Measurements from ENCODE around the gene KLHDC4.

The KLHDC4 gene

DNA sequence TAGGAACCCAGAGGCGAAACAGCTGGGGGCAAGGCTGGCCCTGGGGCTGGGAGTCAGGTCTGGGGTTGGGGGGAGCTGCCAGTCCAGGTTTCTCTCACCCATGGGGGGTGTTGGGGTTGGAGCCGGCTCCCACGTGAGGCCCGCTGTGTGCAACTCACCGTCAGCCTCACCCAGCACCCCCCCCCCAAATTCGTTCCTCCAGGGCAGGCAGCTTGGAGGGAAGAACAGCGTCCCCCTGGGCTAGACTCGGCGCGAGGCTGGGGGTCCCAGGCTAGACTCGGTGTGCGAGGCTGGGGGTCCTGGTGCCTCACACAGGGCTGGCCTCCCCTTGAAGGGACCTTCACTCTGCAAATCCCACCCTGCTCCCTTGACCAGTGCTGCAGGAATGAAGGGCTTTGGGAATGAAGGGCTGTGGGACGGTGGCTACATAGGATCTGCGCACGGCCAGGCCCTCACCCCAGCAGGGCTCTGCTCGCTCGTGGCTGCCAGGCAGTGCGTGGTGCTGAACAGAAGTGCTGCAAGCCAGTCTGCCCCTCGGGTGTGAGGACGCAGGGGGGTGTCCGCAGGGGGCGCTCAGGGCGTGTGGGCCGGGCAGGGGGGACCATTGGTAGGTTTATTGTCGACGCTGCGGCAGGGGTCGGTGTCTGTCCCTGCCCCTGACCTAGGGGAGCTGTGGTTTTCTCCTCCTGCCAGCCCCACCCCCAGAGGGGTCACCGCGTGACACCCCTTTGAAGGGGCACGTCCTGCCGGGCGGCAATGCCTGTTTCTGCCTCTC lies 74.7 kb downstream of the KLHDC4 start:
- Histone ChIP-seq H3K9me3 (ENCODE audit: severe bottlenecking) (no peaks in the 10 kb centered on the region), H3K27me3 (ENCODE audit: insufficient read depth, low read depth, severe bottlenecking) (no peaks in the 10 kb centered on the region), H3K36me3 (no peaks in the 10 kb centered on the region), H3K27ac (no peak overlapping the region), H3K4me3 (ENCODE audit: low read depth, low read length) (no peak overlapping the region)
- no peak for DNase-seq
- TF ChIP-seq, protein P1, sequence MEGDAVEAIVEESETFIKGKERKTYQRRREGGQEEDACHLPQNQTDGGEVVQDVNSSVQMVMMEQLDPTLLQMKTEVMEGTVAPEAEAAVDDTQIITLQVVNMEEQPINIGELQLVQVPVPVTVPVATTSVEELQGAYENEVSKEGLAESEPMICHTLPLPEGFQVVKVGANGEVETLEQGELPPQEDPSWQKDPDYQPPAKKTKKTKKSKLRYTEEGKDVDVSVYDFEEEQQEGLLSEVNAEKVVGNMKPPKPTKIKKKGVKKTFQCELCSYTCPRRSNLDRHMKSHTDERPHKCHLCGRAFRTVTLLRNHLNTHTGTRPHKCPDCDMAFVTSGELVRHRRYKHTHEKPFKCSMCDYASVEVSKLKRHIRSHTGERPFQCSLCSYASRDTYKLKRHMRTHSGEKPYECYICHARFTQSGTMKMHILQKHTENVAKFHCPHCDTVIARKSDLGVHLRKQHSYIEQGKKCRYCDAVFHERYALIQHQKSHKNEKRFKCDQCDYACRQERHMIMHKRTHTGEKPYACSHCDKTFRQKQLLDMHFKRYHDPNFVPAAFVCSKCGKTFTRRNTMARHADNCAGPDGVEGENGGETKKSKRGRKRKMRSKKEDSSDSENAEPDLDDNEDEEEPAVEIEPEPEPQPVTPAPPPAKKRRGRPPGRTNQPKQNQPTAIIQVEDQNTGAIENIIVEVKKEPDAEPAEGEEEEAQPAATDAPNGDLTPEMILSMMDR (IDR thresholded peaks at IDR 0.05; ENCODE audit: low read depth, low read length), result no peak

DNA sequence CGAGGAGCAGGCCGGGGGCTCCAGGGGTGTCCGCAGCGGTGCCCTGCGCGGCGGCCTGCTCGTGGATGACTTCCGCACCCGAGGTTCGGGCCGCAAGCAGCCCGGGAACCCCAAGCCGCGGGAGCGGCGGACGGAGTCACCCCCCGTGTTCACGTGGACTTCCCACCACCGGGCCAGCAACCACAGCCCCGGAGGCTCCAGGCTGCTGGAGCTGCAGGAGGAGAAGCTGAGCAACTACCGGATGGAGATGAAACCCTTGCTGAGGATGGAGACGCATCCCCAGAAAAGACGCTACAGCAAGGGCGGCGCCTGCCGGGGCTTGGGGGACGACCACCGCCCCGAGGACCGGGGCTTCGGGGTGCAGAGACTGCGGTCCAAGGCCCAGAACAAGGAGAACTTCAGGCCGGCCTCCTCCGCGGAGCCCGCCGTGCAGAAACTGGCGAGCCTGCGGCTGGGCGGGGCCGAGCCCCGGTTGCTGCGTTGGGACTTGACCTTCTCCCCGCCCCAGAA lies 75.8 kb downstream of the KLHDC4 start:
- no peak overlapping the region for H3K27ac ChIP-seq
- TF ChIP-seq, protein P1 (IDR thresholded peaks at IDR 0.05; ENCODE audit: low read depth, low read length), result no peak
- DNase-seq, result no peak
- no peak overlapping the region for H3K4me3 ChIP-seq (ENCODE audit: low read depth, low read length)
- H3K27me3 ChIP-seq (ENCODE audit: insufficient read depth, low read depth, severe bottlenecking), result no peaks in the 10 kb centered on the region
- no peaks in the 10 kb centered on the region for H3K9me3 ChIP-seq (ENCODE audit: severe bottlenecking)
- H3K36me3 ChIP-seq, result no peaks in the 10 kb centered on the region

DNA sequence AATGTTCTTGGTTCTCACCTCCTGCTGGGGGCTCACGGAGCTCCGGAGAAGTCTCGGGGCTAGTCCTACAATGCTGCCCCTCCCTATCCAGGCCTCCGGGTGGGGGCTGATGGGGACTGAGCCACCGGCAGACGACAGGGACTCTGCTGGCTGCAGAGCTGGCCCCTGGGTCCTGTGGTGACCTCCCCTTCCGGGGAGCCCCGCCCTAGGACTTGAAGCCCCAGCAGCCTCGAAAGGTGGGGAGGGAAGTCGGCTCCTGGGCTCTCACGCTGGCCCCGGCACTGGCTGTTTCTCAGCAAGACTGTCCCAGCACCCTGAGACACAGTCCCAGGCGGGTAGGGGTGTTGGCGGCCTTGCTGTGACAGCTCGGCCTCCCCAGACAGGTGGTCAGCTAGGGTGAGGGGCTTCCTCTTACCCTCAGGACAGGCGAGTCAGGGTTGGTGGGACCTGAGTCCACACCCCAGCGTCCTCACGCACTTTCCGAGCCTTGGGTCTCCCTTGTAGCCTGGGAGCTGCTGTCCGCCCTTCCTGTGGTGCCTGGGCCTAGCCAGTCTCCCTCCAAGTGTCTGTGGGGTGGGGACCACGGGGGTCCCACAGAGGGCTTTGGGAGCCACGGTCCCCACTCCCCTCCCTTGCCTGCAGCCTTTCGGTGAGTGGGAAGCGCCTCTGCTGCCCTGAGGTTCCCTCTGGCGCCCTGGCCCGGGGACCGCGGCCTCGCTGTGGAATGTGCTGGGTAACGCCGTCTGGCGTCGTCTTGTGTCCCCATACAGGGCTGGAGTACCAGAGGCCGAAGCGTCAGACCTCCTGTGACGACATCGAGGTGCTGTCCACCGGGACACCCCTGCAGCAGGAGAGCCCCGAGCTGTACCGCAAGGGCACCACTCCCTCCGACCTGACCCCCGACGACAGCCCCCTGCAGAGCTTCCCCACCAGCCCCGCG lies 76.6 kb downstream of the KLHDC4 start:
- Histone ChIP-seq H3K9me3 (ENCODE audit: severe bottlenecking) (no peaks in the 10 kb centered on the region), H3K36me3 (no peaks in the 10 kb centered on the region), H3K27me3 (ENCODE audit: insufficient read depth, low read depth, severe bottlenecking) (no peaks in the 10 kb centered on the region), H3K4me3 (ENCODE audit: low read depth, low read length) (no peak overlapping the region), H3K27ac (no peak overlapping the region)
- no peak for DNase-seq
- TF ChIP-seq, protein P1 (IDR thresholded peaks at IDR 0.05; ENCODE audit: low read depth, low read length), result no peak

DNA sequence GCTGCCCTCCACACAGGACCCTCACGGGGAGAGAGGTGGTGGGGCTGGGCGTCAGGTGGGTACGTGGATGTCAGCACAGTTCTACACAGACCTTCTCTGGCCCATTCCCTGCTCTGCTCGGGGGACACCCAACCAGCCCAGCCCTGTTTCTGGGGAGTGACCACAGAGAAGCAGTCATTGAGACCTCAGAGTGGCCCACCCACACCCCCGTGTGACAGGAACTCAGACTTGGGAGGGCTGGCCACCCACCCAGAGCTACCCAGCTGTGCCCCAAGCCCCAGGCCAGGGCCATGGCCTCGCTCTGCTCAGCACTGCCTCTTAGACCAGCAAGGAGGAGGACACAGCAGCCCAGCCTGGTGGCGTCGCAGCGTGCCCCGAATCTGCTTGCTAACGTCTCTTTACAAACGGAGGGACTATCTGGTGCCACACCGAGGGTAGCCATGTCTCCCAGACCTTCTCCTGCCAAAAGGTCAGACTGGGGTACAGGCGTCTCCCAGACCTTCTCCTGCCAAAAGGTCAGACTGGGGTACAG lies 77.7 kb downstream of the KLHDC4 start:
- Histone ChIP-seq H3K9me3 (ENCODE audit: severe bottlenecking) (no peaks in the 10 kb centered on the region), H3K36me3 (no peaks in the 10 kb centered on the region), H3K27ac (no peak overlapping the region), H3K27me3 (ENCODE audit: insufficient read depth, low read depth, severe bottlenecking) (no peaks in the 10 kb centered on the region), H3K4me3 (ENCODE audit: low read depth, low read length) (no peak overlapping the region)
- no peak for DNase-seq
- TF ChIP-seq, protein P1 (IDR thresholded peaks at IDR 0.05; ENCODE audit: low read depth, low read length), result no peak

DNA sequence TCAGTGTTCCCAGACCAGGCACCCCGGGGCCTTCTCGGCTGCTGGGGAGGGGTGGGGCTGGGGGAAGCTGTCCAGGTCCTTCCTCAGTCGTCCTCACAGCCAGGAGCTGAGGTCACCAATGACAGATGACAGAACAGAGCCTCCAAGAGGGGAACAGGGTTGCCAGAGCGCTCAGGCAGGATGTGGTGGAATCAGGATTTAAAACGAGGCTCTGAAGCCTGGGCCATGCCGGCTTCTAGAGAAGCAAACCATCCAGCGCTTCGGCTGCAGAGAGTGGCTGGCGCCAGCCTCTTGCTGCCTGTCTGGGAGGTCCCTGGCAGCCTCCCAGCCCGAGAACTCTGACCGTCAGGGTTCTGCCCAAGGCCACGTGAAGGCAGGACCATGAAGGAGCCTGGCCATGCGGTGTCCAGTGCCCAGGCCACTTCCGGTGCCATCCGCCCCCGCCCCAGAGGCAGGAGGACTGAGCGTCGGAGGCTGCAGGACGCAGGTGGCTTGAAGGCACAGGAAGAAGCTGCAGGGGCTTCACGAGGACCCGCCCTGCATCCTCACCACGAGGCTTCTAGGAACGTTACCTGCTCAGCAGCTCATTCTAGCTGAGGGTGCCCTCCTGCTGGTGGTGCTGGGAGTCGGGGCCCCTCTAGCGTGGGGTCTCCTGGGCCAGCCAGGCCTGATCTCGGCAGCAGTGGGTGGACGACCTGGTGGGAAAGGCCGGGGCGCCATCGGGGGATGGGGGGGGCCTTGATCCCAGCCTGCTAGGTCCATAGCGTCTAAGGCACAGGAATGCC lies 78.5 kb downstream of the KLHDC4 start:
- Histone ChIP-seq H3K4me3 (ENCODE audit: low read depth, low read length) (no peak overlapping the region), H3K9me3 (ENCODE audit: severe bottlenecking) (no peaks in the 10 kb centered on the region), H3K27me3 (ENCODE audit: insufficient read depth, low read depth, severe bottlenecking) (no peaks in the 10 kb centered on the region), H3K36me3 (no peaks in the 10 kb centered on the region), H3K27ac (no peak overlapping the region)
- TF ChIP-seq, protein P1 (IDR thresholded peaks at IDR 0.05; ENCODE audit: low read depth, low read length), result no peak
- DNase-seq, result no peak
